HG02943 (cell line): Measurements from ENCODE around the gene C3orf49.
A peak's percentile ranks its signal among the peaks of the same experiment; 100 is the strongest.

ENCODE experiments used
- ATAC-seq: cut with Tn5 transposase; IDR thresholded peaks from one replicate; pipeline ENCODE4 v1.9.1; 2021; ENCODE audit warnings: mild to moderate bottlenecking, low read depth, moderate library complexity; ENCODE audit not compliant: unreplicated experiment

The C3orf49 gene

GRCh38 chr3:63849175-63849574 lies 30.1 kb downstream of the C3orf49 start:
- no peak for ATAC-seq

- no peak for ATAC-seq
Measured at GRCh38 chr3:63851287-63851686, 32.2 kb downstream of the C3orf49 start.

GRCh38 chr3:63853106-63853505 lies 34.0 kb downstream of the C3orf49 start:
- no peak for ATAC-seq

- ATAC-seq: no peak
Measured at GRCh38 chr3:63855333-63855940, 36.3 kb downstream of the C3orf49 start.

- ATAC-seq: no peak
Measured at GRCh38 chr3:63857311-63857710, 38.2 kb downstream of the C3orf49 start.

- no peak for ATAC-seq
Measured at GRCh38 chr3:63860776-63861175, 41.7 kb downstream of the C3orf49 start.

GRCh38 chr3:63861306-63861705 lies 42.2 kb downstream of the C3orf49 start:
- ATAC-seq: no peak

GRCh38 chr3:63862804-63863149 lies 43.7 kb downstream of the C3orf49 start:
- ATAC-seq: peak; percentile 5

GRCh38 chr3:63863150-63864007 lies 44.3 kb downstream of the C3orf49 start, which contains the start of the genes ATXN7 and THOC7:
Gene ATXN7 (plus strand): TSS chr3:63863867. CDS start chr3:63912599, 48,732 bp downstream.
Gene THOC7 (minus strand): TSS chr3:63863805. CDS start chr3:63863790, 15 bp downstream.
- peak; percentile 80 for ATAC-seq

- ATAC-seq: peak; percentile 37
Measured at GRCh38 chr3:63864008-63864964, 45.2 kb downstream of the C3orf49 start.

GRCh38 chr3:63864965-63865327 lies 45.8 kb downstream of the C3orf49 start:
- ATAC-seq: no peak

- ATAC-seq: no peak
Measured at GRCh38 chr3:63867225-63867624, 48.1 kb downstream of the C3orf49 start.

GRCh38 chr3:63869940-63870614 lies 51.0 kb downstream of the C3orf49 start:
- no peak for ATAC-seq

GRCh38 chr3:63870615-63871005 lies 51.5 kb downstream of the C3orf49 start:
- ATAC-seq: no peak

GRCh38 chr3:63872135-63872924 lies 53.2 kb downstream of the C3orf49 start:
- ATAC-seq: no peak

GRCh38 chr3:63874769-63875168 lies 55.7 kb downstream of the C3orf49 start:
- no peak for ATAC-seq

- ATAC-seq: no peak
Measured at GRCh38 chr3:63875510-63875909, 56.4 kb downstream of the C3orf49 start.

- ATAC-seq: no peak
Measured at GRCh38 chr3:63876260-63876659, 57.2 kb downstream of the C3orf49 start.

- no peak for ATAC-seq
Measured at GRCh38 chr3:63877737-63878393, 58.8 kb downstream of the C3orf49 start.
